Mucosa of stomach (tissue), 1 donor: Measurements from ENCODE around the gene NUDT9.
"Not testable (repeated sequence)": the region's sequence is repeated elsewhere in the genome, so short reads cannot be mapped to it uniquely, and the experiment has no call there.

Experiments used
- H3K27me3 ChIP-seq: one replicate; pipeline ENCODE4 v1.7.0; 2013; ENCODE audit warnings: mild to moderate bottlenecking, low read length; ENCODE audit not compliant: control insufficient read depth, insufficient read depth
- H3K36me3 ChIP-seq: one replicate; pipeline ENCODE4 v1.7.0; 2013; ENCODE audit warnings: low read length; ENCODE audit not compliant: control insufficient read depth, insufficient read depth
- H3K4me1 ChIP-seq: one replicate; pipeline ENCODE4 v1.7.0; 2013; ENCODE audit warnings: mild to moderate bottlenecking, low read length; ENCODE audit not compliant: control insufficient read depth, insufficient read depth
- H3K4me3 ChIP-seq: one replicate; pipeline ENCODE4 v1.7.0; 2013; ENCODE audit warnings: low read length
- H3K9ac ChIP-seq: one replicate; pipeline ENCODE4 v1.7.0; 2013; ENCODE audit warnings: mild to moderate bottlenecking, low read length, moderate library complexity
- H3K9me3 ChIP-seq: one replicate; pipeline ENCODE4 v1.7.0; 2013; ENCODE audit warnings: mild to moderate bottlenecking, low read length, moderate library complexity; ENCODE audit not compliant: control insufficient read depth
- donor health status: Pancreatic carcinoma.

Gene NUDT9

GRCh38 chr4:87422104-87423052 lies at the start of gene NUDT9:
Gene NUDT9, plus strand, starts transcription at chr4:87422573. Its CDS starts 333 bp downstream, at chr4:87422906.
- Histone ChIP-seq H3K9me3 (no peaks in the 10 kb centered on the region), H3K4me1 (peaks cover 27% of the 10 kb centered on the region), H3K27me3 (no peaks in the 10 kb centered on the region), H3K9ac (peak within 1 kb of the TSS; percentile 76), H3K36me3 (no peaks in the 10 kb centered on the region), H3K4me3 (peak within 1 kb of the TSS; percentile 88)

DNA sequence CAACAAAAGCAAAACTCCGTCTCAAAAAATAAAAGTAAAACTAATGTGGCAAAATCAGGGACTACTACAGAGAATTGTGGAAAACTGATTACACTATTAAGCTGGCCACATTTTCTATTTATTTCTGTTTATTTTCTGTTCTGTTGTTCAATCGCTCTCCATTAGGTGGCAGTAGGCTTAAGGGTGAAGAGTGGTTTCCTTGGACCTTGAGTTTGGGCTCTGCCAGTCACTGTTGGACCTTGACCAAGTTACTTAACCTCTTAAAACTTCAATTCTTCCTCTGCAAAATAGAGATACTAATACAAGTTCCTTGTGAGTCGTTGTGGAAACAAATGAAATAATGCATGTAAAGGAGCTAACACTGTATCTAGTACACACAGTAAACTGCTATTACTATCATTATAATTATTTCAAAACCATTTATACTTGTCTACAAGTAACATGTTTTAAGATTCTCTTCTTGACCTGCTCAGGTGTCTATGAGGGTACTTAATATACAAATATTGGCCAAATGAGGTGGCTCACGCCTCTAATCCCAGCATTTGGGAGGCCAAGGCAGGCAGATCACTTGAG lies 46.6 kb upstream of the NUDT9 start:
- Histone ChIP-seq H3K4me1 (peaks cover 6% of the 10 kb centered on the region), H3K9me3 (no peaks in the 10 kb centered on the region), H3K9ac (no peak overlapping the region), H3K27me3 (no peaks in the 10 kb centered on the region), H3K4me3 (no peak overlapping the region), H3K36me3 (peaks cover 7% of the 10 kb centered on the region)

GRCh38 chr4:87377816-87378215 lies 44.6 kb upstream of the NUDT9 start:
- Histone ChIP-seq H3K4me3 (no peak overlapping the region), H3K27me3 (no peaks in the 10 kb centered on the region), H3K4me1 (peaks cover 6% of the 10 kb centered on the region), H3K36me3 (no peaks in the 10 kb centered on the region), H3K9ac (no peak overlapping the region), H3K9me3 (no peaks in the 10 kb centered on the region)

GRCh38 chr4:87382116-87382515 lies 40.3 kb upstream of the NUDT9 start:
- no peak overlapping the region for H3K9ac ChIP-seq
- H3K27me3 ChIP-seq, result no peaks in the 10 kb centered on the region
- peaks cover 25% of the 10 kb centered on the region for H3K4me1 ChIP-seq
- H3K9me3 ChIP-seq, result no peaks in the 10 kb centered on the region
- H3K36me3 ChIP-seq, result no peaks in the 10 kb centered on the region
- H3K4me3 ChIP-seq, result no peak overlapping the region

- H3K9me3 ChIP-seq, result no peaks in the 10 kb centered on the region
- H3K36me3 ChIP-seq, result no peaks in the 10 kb centered on the region
- peaks cover 29% of the 10 kb centered on the region for H3K4me1 ChIP-seq
- no peak overlapping the region for H3K4me3 ChIP-seq
- no peak overlapping the region for H3K9ac ChIP-seq
- no peaks in the 10 kb centered on the region for H3K27me3 ChIP-seq
These were observed 39.4 kb upstream of the NUDT9 start for GRCh38 chr4:87382931-87383330.

- H3K27me3 ChIP-seq, H3K4me3 ChIP-seq, H3K36me3 ChIP-seq, H3K9me3 ChIP-seq, H3K9ac ChIP-seq: not testable (repeated sequence)
- H3K4me1 ChIP-seq, result peaks cover 29% of the 10 kb centered on the region
These were observed 37.8 kb upstream of the NUDT9 start for GRCh38 chr4:87384466-87385132.

DNA sequence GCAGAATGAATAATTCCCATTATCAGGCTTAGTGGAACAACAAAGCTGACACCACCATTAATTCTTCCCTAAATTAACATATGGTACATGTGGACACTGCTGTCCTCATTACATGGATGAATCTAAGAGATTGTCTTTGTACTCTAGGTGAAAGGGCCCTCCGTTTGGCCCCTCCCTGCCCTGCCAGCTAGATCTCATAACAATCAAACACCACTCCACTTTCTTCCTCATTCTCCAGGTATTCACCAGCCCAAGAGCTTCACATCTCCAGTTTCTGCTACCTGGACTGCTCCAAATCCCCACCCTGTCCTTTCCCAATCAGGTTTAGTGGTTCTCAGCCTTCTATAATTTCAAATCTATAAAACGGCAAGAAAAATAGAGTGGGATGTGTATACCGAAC lies 35.1 kb upstream of the NUDT9 start:
- Histone ChIP-seq H3K27me3 (no peaks in the 10 kb centered on the region), H3K4me3 (no peak overlapping the region), H3K9ac (no peak overlapping the region), H3K9me3 (no peaks in the 10 kb centered on the region), H3K36me3 (no peaks in the 10 kb centered on the region), H3K4me1 (peaks cover 29% of the 10 kb centered on the region)

- peaks cover 19% of the 10 kb centered on the region for H3K4me1 ChIP-seq
- H3K36me3 ChIP-seq, result no peaks in the 10 kb centered on the region
- no peak overlapping the region for H3K9ac ChIP-seq
- no peaks in the 10 kb centered on the region for H3K9me3 ChIP-seq
- H3K4me3 ChIP-seq, result peak overlapping the region; percentile 31
- H3K27me3 ChIP-seq, result no peaks in the 10 kb centered on the region
These were observed 33.5 kb upstream of the NUDT9 start for GRCh38 chr4:87388901-87389300.

GRCh38 chr4:87390055-87390454 lies 32.3 kb upstream of the NUDT9 start:
- not testable (repeated sequence) for H3K36me3 ChIP-seq, H3K9me3 ChIP-seq, H3K27me3 ChIP-seq
- H3K4me1 ChIP-seq, result peaks cover 13% of the 10 kb centered on the region
- H3K4me3 ChIP-seq, result peak overlapping the region; percentile 72
- peak overlapping the region; percentile 91 for H3K9ac ChIP-seq

GRCh38 chr4:87390551-87390890 lies 31.9 kb upstream of the NUDT9 start:
- Histone ChIP-seq H3K9me3 (no peaks in the 10 kb centered on the region), H3K9ac (peak overlapping the region; percentile 91), H3K36me3 (no peaks in the 10 kb centered on the region), H3K4me3 (peak overlapping the region; percentile 72), H3K4me1 (peaks cover 9% of the 10 kb centered on the region), H3K27me3 (no peaks in the 10 kb centered on the region)

GRCh38 chr4:87390891-87391575 lies 31.3 kb upstream of the NUDT9 start, which contains the start of gene HSD17B11:
Gene HSD17B11, minus strand, starts transcription at chr4:87391188. Its CDS starts 118 bp downstream, at chr4:87391070.
- H3K36me3 ChIP-seq, result no peaks in the 10 kb centered on the region
- peak within 1 kb of the TSS; percentile 91 for H3K9ac ChIP-seq
- peak within 1 kb of the TSS; percentile 72 for H3K4me3 ChIP-seq
- H3K4me1 ChIP-seq, result peaks cover 9% of the 10 kb centered on the region
- no peaks in the 10 kb centered on the region for H3K9me3 ChIP-seq
- H3K27me3 ChIP-seq, result no peaks in the 10 kb centered on the region
